MM.1S (cell line): ENCODE results near the gene TTC28.

Experiments used
- DNase-seq: peaks from one replicate; pipeline ENCODE4 v3.0.0-alpha.2; 2015
- H2AFZ ChIP-seq: fragments of 300-600 bp; sonication (generic); 2 replicates; pipeline ENCODE4 v1.6.0; 2016; ENCODE audit warnings: antibody characterized with exemption, low read length
- H3F3A ChIP-seq: fragments of 300-600 bp; sonication (generic); 2 replicates; pipeline ENCODE4 v1.6.1; 2016; ENCODE audit warnings: mild to moderate bottlenecking, antibody characterized with exemption, low read length, moderate library complexity, mixed read lengths; ENCODE audit not compliant: insufficient read depth
- H3K27ac ChIP-seq: fragments of 300-600 bp; sonication (generic); 2 replicates; pipeline ENCODE4 v1.5.1; 2016; ENCODE audit warnings: mild to moderate bottlenecking, low read length
- H3K27me3 ChIP-seq: fragments of 300-600 bp; sonication (generic); replicated peaks from 2 replicates; pipeline ENCODE4 v1.6.0; 2016; ENCODE audit warnings: low read length; ENCODE audit not compliant: insufficient read depth
- H3K36me3 ChIP-seq: fragments of 300-600 bp; sonication (generic); replicated peaks from 2 replicates; pipeline ENCODE4 v1.6.1; 2016; ENCODE audit warnings: mild to moderate bottlenecking, low read length, mixed read lengths; ENCODE audit not compliant: insufficient read depth
- H3K4me1 ChIP-seq: fragments of 300-600 bp; sonication (generic); 2 replicates; pipeline ENCODE4 v1.6.1; 2016; ENCODE audit warnings: low read length, mixed read lengths
- H3K4me2 ChIP-seq: fragments of 300-600 bp; sonication (generic); 2 replicates; pipeline ENCODE4 v1.6.0; 2016; ENCODE audit warnings: low read depth, low read length
- H3K4me3 ChIP-seq: fragments of 300-600 bp; sonication (generic); 2 replicates; pipeline ENCODE4 v1.5.1; 2016; ENCODE audit warnings: low read length, mixed read lengths
- H3K79me2 ChIP-seq: fragments of 300-600 bp; sonication (generic); 2 replicates; pipeline ENCODE4 v1.6.1; 2016; ENCODE audit warnings: mixed run types, low read length, mixed read lengths
- H3K9ac ChIP-seq: fragments of 300-600 bp; sonication (generic); 2 replicates; pipeline ENCODE4 v1.6.1; 2016; ENCODE audit warnings: low read length, mixed read lengths
- H3K9me2 ChIP-seq: fragments of 300-600 bp; sonication (generic); replicated peaks from 2 replicates; pipeline ENCODE4 v1.6.1; 2016; ENCODE audit warnings: mild to moderate bottlenecking, low read length, mixed read lengths; ENCODE audit not compliant: insufficient read depth
- H3K9me3 ChIP-seq: fragments of 300-600 bp; sonication (generic); replicated peaks from 2 replicates; pipeline ENCODE4 v1.6.1; 2016; ENCODE audit warnings: mild to moderate bottlenecking, low read length, mixed read lengths; ENCODE audit not compliant: insufficient read depth
- H4K20me1 ChIP-seq: fragments of 300-600 bp; sonication (generic); 2 replicates; pipeline ENCODE4 v1.6.1; 2016; ENCODE audit warnings: mild to moderate bottlenecking, low read length, moderate library complexity, mixed read lengths; ENCODE audit not compliant: insufficient read depth
- CTCF ChIP-seq: fragments of 300-600 bp; sonication (generic); IDR thresholded peaks from 2 replicates; pipeline ENCODE4 v1.5.1; 2016; ENCODE audit warnings: antibody characterized with exemption, low read length, mixed read lengths
- EZH2 ChIP-seq: fragments of 300-600 bp; sonication (generic); optimal IDR thresholded peaks from 2 replicates; pipeline ENCODE3; 2017; ENCODE audit warnings: low read depth, mild to moderate bottlenecking, antibody characterized with exemption, low read length, mixed read lengths
- EZH2phosphoT487 ChIP-seq: fragments of 300-600 bp; sonication (generic); IDR thresholded peaks from 2 replicates; pipeline ENCODE4 v1.6.1; 2018; ENCODE audit warnings: antibody characterized with exemption, low read length

TTC28 gene

GRCh38 chr22:28394513-28395110, 285.0 kb downstream of the TTC28 start:
- DNase-seq, result no peak
- H3K4me2 ChIP-seq, result no peak overlapping the region
- no peaks in the 10 kb centered on the region for H3K79me2 ChIP-seq
- H3K9me2 ChIP-seq, result no peaks in the 10 kb centered on the region
- no peaks in the 10 kb centered on the region for H3K9me3 ChIP-seq
- H3K9ac ChIP-seq, result no peak overlapping the region
- H3K27me3 ChIP-seq, result no peaks in the 10 kb centered on the region
- H4K20me1 ChIP-seq, result no peaks in the 10 kb centered on the region
- TF ChIP-seq CTCF (no peak), EZH2phosphoT487 (no peak), EZH2 (no peak)
- no peak overlapping the region for H3K4me3 ChIP-seq
- no peaks in the 10 kb centered on the region for H3K36me3 ChIP-seq
- H3F3A ChIP-seq, result no peaks in the 10 kb centered on the region
- no peaks in the 10 kb centered on the region for H3K4me1 ChIP-seq
- H2AFZ ChIP-seq, result no peak overlapping the region
- H3K27ac ChIP-seq, result no peak overlapping the region

GRCh38 chr22:28381429-28382167, 298.0 kb downstream of the TTC28 start:
- H3K27ac ChIP-seq, result no peak overlapping the region

GRCh38 chr22:28379951-28380350, 299.7 kb downstream of the TTC28 start:
- no peaks in the 10 kb centered on the region for H3K27me3 ChIP-seq
- no peaks in the 10 kb centered on the region for H3K4me1 ChIP-seq
- H3K27ac ChIP-seq, result no peak overlapping the region
- no peak overlapping the region for H3K4me2 ChIP-seq
- no peak overlapping the region for H3K9ac ChIP-seq
- no peak for TF ChIP-seq EZH2phosphoT487
- no peak for TF ChIP-seq CTCF
- no peak for TF ChIP-seq EZH2
- no peaks in the 10 kb centered on the region for H3K9me3 ChIP-seq
- H2AFZ ChIP-seq, result no peak overlapping the region
- DNase-seq, result no peak
- no peaks in the 10 kb centered on the region for H3K36me3 ChIP-seq
- H3F3A ChIP-seq, result no peaks in the 10 kb centered on the region
- no peaks in the 10 kb centered on the region for H4K20me1 ChIP-seq
- H3K79me2 ChIP-seq, result no peaks in the 10 kb centered on the region
- no peak overlapping the region for H3K4me3 ChIP-seq
- no peaks in the 10 kb centered on the region for H3K9me2 ChIP-seq

More at GRCh38 chr22:28381429-28382167, 298.0 kb downstream of the TTC28 start:
- no peak for DNase-seq
- TF ChIP-seq EZH2, result no peak
- no peak for TF ChIP-seq CTCF
- Histone ChIP-seq H3K36me3 (no peaks in the 10 kb centered on the region), H3K9ac (no peak overlapping the region), H3K9me2 (no peaks in the 10 kb centered on the region), H3K4me1 (no peaks in the 10 kb centered on the region), H3K9me3 (no peaks in the 10 kb centered on the region), H4K20me1 (no peaks in the 10 kb centered on the region), H2AFZ (no peak overlapping the region), H3K79me2 (no peaks in the 10 kb centered on the region), H3K4me3 (no peak overlapping the region), H3F3A (no peaks in the 10 kb centered on the region), H3K4me2 (no peak overlapping the region), H3K27me3 (no peaks in the 10 kb centered on the region)
